ENCODE measurements around the gene CAMTA1.
"Not testable (repeated sequence)": the region's sequence is repeated elsewhere in the genome, so short reads cannot be mapped to it uniquely, and the experiment has no call there.

CAMTA1 gene

DNA sequence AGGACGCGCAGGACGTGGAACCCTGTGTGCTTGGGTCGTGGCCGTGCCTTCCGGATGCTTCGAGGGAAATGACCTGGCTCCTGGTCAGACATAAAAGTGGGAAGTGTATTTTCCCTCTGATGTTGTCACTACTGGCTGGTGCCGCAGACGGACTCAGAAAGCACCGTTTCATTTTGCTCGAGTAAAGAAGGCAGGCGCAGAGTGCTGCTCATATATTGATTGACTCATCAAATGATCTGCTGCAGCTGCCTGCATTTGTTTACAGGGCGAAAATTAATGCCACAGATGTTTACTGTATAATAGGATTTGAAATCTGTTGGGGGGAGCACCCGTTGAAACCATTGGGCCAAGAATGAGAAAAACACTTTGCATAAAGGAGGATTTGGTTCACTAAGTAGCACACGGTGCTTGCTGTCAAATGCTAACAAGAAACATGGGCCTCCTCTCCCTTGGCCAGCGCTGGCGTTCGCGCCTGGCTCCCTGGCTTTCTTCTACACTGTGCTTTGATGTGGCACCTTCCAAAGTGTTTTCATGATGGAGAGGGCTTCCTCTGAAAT lies 365.5 kb downstream of the CAMTA1 start:
- DNase-seq (ENCODE audit: low read depth): no peak

DNA sequence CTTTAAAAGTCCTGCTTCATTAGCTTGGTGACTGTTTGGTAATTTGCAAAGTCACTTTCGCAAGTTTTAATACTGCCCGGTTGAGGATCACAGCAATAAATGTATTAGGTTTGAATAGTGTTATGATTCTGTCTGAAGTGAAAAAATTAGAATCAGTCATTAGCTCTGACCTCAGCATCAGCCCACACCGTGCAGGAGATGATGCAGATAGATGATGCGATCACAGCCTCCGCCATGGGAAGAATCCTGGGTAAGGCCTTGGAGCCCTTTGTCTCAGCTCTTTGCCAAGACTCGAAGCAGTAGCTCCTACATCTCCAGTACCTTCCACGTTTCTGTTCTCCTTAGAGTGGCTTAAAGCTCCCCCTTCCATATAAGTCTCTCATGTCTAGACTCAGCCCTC lies 366.7 kb downstream of the CAMTA1 start:
- no peak for DNase-seq (ENCODE audit: low read depth)

DNA sequence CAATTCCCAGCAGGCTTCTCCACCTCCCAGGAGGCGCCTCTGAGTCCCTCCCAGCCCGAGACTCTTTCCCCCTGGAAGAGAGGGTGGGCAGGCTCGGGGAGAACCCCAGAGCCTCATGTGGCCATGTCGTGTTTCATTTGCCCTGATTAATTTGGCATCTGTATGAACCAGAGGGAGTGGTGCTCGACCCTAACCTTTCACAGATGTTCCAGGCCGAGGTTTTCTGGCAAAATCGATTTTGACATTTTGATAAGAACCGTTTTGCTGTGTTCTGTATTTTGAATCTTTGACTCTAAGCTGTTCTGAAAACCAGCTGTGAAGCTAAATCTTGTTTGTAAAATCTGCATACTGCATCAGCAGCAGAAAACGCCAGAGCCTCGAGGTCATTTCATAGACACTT lies 367.4 kb downstream of the CAMTA1 start:
- no peak for DNase-seq (ENCODE audit: low read depth)

- no peak for DNase-seq (ENCODE audit: low read depth)
These were observed 368.2 kb downstream of the CAMTA1 start for GRCh38 chr1:7153464-7153863.

DNA sequence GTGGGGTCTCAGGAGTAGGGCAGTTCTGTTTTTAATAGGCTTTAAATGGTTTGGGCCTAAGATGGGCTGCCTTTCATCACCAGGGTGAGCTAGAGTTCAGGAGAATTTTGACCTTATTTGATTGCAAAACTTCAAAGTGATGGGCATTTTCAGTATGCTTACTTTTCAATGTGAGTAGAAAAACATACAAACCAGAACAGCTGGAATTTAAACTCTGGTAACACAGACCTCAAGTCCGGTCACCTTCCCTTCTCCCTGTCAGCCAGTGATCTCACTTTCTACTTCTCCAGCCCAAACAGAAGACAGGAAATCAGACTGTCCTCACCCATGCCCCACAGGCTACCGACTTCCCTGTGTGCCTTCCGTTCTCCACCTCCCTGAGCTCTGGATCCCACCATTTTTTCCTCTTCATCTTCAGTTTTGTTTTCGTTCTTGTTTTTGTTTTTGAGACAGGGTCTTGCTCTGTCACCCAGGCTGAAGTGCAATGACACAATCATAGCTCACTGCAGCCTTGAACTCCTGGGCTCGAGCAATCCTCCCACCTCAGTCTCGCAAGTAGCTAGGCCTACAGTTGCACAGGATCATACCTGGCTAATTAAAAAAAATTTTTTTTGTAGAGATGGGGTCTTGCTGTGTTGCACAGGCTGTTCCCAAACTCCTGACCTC lies 374.0 kb downstream of the CAMTA1 start:
- no peak for DNase-seq (ENCODE audit: low read depth)

DNA sequence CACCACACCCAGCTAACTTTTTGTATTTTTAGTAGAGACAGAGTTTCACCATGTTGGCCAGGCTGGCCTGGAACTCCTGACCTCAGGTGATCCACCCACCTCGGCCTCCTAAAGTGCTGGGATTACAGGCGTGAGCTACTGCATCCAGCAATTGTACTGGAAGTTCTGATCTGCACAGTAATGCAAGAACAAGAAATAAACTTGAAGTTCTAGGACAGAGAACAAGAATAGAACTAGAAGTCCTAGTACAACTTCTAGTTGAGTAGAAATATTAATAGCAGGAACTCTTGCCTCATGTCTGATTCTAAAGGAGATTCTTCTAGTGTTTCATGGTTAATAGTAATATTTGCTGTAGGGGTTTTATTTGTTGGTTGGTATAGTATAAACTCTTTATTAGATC lies 383.3 kb downstream of the CAMTA1 start:
- DNase-seq (ENCODE audit: low read depth): not testable (repeated sequence)

DNA sequence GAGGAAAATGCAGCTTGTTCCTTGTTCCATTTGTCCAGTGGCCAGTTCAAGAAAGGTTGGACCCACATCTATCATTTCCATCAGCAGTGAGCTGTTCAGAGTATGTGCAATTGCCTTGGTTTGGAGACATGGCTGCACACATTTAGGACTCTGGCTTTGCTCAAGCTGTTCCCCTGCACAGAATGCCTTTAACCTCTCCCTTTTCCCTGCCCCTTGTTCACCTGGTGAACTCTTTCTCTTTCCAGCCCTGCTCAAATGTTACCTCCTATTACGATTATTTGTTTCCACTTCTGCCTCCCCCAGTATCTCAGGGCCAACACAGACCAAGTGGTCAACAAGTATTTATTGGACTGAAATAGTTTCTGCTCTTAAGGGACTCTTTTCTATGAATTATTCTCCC lies 385.9 kb downstream of the CAMTA1 start:
- no peak for DNase-seq (ENCODE audit: low read depth)

GRCh38 chr1:7171574-7171973 lies 386.3 kb downstream of the CAMTA1 start:
- no peak for DNase-seq (ENCODE audit: low read depth)

DNA sequence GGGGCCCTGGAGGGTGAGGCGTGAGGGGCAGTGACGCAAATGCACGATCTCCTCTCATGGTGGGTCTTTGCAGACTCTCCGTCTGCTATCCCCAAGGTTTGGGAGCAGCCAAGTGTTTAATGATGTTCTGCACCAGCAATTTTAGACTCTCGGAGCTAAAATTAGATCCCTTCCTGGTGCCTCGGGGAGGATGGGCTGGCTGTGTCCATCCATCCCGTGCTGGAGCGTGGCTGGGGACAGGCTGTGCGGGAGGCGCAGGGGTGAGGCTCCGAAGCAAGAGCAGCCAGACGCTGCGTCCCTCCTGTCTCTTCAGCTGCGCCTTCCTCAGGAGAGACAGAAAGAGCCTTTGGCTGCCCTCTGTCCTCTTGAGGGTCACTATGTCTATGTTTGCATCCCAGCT lies 387.6 kb downstream of the CAMTA1 start:
- no peak for DNase-seq (ENCODE audit: low read depth)

DNA sequence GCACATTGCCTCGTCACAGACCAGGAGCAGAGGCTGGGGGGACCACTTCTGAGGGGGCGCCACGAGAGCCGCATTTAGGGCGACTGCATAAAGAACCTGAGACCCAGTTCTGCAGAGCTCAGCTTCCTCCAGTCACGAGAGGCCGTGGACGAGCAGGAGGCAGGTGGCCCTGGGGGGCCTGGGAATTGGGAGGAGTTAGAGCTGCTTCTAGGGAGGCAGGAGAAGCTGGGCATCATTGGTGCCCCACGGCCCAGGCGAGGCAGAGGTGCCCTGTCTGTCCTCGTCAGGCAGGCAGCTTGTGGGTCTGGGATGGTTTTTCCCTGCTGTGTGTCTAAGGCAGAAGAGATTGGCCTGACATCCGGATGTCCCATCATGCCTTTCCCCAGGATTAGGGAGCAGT lies 389.3 kb downstream of the CAMTA1 start:
- DNase-seq (ENCODE audit: low read depth): no peak

GRCh38 chr1:7174980-7175906 lies 390.0 kb downstream of the CAMTA1 start:
- DNase-seq (ENCODE audit: low read depth): no peak

DNA sequence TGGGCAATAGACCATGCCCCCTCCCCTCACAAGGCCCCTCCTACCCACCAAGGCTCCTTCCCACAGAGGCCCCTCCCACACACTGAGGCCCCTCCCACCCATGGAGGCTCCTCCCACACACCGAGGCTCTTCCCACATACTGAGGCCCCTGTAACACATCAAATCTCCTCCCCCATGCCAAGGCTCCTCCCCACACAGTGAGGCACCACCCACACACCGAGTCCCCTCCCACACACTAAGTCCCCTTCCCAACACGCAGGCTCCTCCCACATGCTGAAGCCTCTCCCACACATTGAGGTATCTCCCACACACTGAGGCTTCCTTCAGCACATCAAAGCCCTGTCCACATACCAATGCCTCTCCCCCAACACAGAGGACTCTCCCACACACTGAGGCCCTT lies 391.8 kb downstream of the CAMTA1 start:
- no peak for DNase-seq (ENCODE audit: low read depth)

DNA sequence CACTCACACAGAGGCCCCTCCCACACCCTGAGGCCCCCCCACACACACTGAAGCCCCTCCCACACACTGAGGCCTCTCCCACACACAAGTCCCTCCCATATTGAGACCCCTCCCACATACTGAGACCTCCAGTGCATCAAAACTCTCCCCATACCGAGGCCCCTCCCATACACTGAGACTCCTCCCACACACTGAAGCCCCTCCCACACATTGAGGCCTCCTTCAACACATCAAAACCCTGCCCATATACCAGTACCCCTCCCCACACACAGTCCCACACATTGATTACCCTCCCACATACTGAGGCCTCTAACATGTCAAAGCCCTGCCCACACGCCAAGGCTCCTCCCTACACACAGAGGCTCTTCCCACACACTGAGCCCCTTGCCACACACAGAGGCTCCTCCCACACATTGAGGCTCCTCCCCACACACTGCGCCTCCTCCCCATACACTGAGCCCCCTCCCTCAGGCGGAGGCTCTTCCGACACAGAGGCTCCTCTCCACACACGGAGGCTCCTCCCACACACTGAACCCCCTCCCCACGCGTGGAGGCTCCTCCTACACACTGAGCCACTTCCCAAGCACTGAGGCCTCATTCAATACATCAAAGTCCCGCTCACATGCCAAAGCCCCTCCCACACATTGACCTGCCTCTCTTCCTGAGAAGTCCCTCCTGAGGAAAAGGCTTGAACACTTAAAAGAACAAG lies 392.3 kb downstream of the CAMTA1 start:
- no peak for DNase-seq (ENCODE audit: low read depth)

DNA sequence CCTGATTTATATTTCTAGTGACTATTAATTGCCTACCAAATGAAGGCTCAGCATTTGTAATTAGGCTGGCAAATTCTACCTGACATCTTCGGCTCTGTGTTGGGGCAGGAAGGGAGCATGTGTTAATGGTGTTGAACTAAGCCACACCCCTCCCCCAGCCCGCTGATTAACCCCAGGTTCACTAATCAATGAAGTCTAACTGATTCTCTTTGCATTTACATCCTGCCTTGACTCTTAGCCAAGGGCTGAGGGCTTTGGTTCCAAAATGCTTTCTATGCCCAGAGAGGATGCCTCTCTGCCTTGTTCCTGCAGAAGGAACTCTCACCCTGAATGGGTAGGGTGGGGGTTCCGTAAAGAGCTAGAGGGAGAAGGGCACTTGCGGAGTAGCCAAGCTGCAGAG lies 393.1 kb downstream of the CAMTA1 start:
- DNase-seq (ENCODE audit: low read depth): no peak

GRCh38 chr1:7178741-7179140 lies 393.5 kb downstream of the CAMTA1 start:
- no peak for DNase-seq (ENCODE audit: low read depth)

- DNase-seq (ENCODE audit: low read depth): no peak
These were observed 400.5 kb downstream of the CAMTA1 start for GRCh38 chr1:7185721-7186120.

DNA sequence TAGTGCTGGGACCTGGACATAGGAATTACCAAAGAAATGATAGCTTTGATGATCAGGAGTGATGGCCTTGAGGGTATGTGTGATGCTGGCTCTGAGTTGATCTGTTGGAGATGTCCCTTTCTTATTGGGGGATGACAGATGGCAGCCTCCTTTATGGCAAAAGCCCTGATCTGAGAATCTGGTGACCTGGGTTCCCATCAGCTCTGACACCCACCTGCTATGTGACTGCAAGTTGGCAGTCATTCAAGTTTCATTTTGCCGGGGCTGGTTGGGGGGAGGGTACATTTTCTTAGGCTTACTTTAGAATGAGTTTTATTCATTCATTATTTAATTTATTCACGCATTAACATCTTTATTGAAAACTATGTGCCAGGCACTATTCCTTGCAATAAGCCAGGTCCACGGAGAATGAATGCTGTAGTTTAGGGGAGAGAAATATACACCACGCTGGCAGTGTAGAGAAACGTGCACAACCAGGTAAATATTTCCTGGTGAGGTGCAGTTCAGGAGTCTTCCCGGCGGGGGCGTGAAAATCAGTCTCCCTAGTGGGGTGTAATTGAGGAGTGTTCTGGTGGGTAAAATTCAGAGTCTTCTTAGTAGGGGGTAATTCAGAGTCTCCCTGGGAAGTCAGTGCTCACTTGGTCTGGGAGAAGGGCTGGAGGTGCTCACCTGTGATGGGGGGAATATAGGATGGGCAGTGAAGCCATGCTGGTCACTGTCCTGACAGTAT lies 401.3 kb downstream of the CAMTA1 start:
- DNase-seq (ENCODE audit: low read depth): no peak

DNA sequence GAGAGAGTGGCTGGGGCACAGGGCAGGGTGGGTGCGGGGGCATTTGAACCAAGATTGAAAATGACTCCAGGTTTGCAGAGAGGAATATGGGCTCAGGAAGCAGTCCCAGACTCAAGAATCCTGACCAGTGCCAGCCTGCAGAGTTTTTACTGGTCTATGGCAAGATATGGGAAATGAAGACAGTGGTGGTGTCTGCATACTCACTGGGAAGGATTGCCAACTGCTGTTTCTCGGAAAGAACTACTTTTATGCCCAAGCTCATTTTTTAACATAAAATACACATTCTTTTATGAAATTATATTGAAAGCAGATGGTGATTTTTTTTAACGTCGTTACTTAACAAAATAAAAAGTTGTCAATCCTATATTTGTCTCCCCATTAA lies 401.8 kb downstream of the CAMTA1 start:
- DNase-seq (ENCODE audit: low read depth): no peak

DNA sequence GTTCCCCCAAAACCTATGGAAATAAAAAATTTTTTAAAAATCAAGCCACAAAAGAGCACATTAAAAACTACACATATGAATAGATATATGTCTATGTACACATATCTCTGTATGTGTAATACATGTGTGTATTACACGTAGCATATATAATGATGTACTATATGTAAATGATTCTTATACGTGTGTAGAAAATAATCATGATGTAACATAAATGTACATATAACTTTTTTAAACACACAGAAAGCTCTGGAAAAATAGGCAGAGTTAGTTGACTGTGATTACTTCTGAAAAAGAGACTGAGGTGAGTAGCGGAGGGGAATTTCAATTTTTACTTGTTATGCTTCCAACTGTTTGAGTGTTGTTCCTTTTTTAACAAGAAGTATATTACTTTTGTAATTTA lies 405.0 kb downstream of the CAMTA1 start:
- DNase-seq (ENCODE audit: low read depth): no peak

DNA sequence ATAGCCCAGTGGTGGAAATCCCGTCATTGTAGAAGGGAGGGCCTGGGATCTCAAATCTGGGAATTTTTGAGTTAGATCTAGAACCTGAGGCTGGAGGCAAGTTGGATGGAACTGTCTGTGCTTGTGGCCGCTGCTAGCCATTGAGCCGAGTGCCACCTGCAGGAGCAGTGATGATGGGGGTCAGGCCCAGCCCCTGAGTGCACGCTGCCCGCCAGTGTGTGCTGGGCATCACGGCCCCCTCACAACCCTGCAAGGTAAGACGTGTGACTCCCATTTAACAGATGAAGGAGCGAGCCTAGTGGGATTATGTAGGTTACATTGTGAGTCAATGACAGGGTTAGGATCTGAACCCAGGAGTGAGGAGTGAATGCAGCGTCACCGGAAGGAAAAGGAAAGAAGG lies 407.2 kb downstream of the CAMTA1 start:
- DNase-seq (ENCODE audit: low read depth): no peak

DNA sequence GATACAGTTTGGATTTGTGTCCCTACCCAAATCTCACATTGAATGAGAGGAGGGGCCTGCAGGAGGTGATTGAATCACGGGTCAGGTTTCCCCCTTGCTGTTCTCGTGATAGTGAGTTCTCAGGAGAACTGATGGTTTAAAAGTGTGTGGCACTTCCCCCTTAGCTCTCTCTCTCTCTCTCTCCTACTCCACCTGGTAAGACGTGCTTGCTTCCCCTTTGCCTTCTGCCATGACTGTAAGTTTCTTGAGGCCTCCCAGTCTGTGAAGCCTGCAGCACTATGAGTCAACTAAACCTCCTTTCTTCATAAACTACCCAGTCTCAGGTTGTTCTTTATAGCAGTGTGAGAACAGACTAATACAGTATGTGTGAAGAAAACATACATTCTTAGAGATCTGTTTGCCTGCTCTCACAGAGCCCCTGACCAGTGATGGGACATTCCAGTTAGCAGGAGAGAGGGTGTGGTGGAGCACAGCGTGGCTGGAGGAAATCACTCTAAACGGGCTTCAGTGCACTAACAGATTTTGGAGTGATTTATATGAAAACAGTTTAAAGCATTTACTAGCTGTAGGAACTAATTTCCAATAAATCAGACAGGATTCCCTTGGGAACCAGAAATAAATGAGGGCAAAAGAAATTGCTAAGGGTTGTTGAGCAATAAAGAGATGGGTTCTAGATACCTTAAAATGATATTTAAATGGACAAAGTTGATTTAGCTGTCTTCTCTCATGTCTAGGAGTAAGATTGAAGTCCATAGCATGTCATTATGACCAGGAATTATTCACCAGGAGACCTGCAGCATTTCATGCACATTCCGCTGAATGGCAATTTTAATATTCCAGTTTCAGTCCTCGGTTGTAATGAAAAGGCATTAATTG lies 411.0 kb downstream of the CAMTA1 start:
- no peak for DNase-seq (ENCODE audit: low read depth)
